ENCODE measurements around the gene SETD3. TPM values are rescaled to one million over a fixed set of nuclear protein-coding genes. Genes with fewer than 3 reads are reported as not detected.
A peak's percentile ranks its signal among the peaks of the same experiment; 100 is the strongest.

SETD3 gene
- total RNA-seq, 4 donors from 2014 or later = 61.9 to 120 (median 68.8) TPM

- DNase-seq = peak in 1 of 3 donors; percentile 36
- peaks cover 0 to 8% (median 0%) of the 10 kb centered on the region in 4 donors for H3K4me1 ChIP-seq
- H3K27me3 ChIP-seq = no peaks in the 10 kb centered on the region
- no peak overlapping the region for H3K27ac ChIP-seq
- no peaks in the 10 kb centered on the region for H3K9me3 ChIP-seq
- H3K36me3 ChIP-seq = peaks cover 0 to 43% (median 0%) of the 10 kb centered on the region in 3 donors
- TF ChIP-seq CTCF (IDR thresholded peaks at IDR 0.05) (no peak), POLR2A (IDR thresholded peaks at IDR 0.05) (no peak)
- no peak overlapping the region for H3K4me3 ChIP-seq
These were observed 34.9 kb upstream of the SETD3 start for GRCh38 chr14:99515301-99516155.

GRCh38 chr14:99514552-99515300 lies 34.1 kb upstream of the SETD3 start:
- H3K27ac ChIP-seq = no peak overlapping the region
- no peaks in the 10 kb centered on the region for H3K27me3 ChIP-seq
- no peak for TF ChIP-seq POLR2A (IDR thresholded peaks at IDR 0.05)
- TF ChIP-seq CTCF (IDR thresholded peaks at IDR 0.05) = no peak
- peaks cover 0 to 50% (median 0%) of the 10 kb centered on the region in 3 donors for H3K36me3 ChIP-seq
- DNase-seq = peak in 2 of 3 donors; percentile 40 to 45
- peaks cover 0 to 8% (median 0%) of the 10 kb centered on the region in 4 donors for H3K4me1 ChIP-seq
- no peaks in the 10 kb centered on the region for H3K9me3 ChIP-seq
- H3K4me3 ChIP-seq = no peak overlapping the region

GRCh38 chr14:99513946-99514551 lies 33.4 kb upstream of the SETD3 start:
- Histone ChIP-seq H3K4me3 (no peak overlapping the region), H3K36me3 (peaks cover 0 to 56% (median 0%) of the 10 kb centered on the region in 3 donors), H3K9me3 (no peaks in the 10 kb centered on the region), H3K27me3 (no peaks in the 10 kb centered on the region), H3K4me1 (peaks cover 0 to 8% (median 0%) of the 10 kb centered on the region in 4 donors), H3K27ac (no peak overlapping the region)
- peak in 2 of 3 donors; percentile 40 to 42 for DNase-seq
- TF ChIP-seq CTCF (IDR thresholded peaks at IDR 0.05) (no peak), POLR2A (IDR thresholded peaks at IDR 0.05) (no peak)

- no peak overlapping the region for H3K4me3 ChIP-seq
- H3K4me1 ChIP-seq = peaks cover 0 to 2% (median 0%) of the 10 kb centered on the region in 4 donors
- TF ChIP-seq CTCF (IDR thresholded peaks at IDR 0.05) = no peak
- no peak for TF ChIP-seq POLR2A (IDR thresholded peaks at IDR 0.05)
- no peaks in the 10 kb centered on the region for H3K27me3 ChIP-seq
- peaks cover 0 to 65% (median 0%) of the 10 kb centered on the region in 3 donors for H3K36me3 ChIP-seq
- no peak overlapping the region for H3K27ac ChIP-seq
- peak in 1 of 3 donors; percentile 44 for DNase-seq
- H3K9me3 ChIP-seq = no peaks in the 10 kb centered on the region
These were observed 32.6 kb upstream of the SETD3 start for GRCh38 chr14:99513183-99513694.

GRCh38 chr14:99512571-99513182 lies 32.0 kb upstream of the SETD3 start:
- Histone ChIP-seq H3K27ac (peak overlapping the region in 1 of 4 donors; percentile 8), H3K4me1 (no peaks in the 10 kb centered on the region), H3K9me3 (no peaks in the 10 kb centered on the region), H3K27me3 (no peaks in the 10 kb centered on the region), H3K4me3 (no peak overlapping the region), H3K36me3 (peaks cover 0 to 70% (median 0%) of the 10 kb centered on the region in 3 donors)
- DNase-seq = no peak
- TF ChIP-seq POLR2A (IDR thresholded peaks at IDR 0.05) = no peak
- no peak for TF ChIP-seq CTCF (IDR thresholded peaks at IDR 0.05)
